Keratinocyte (primary cell): ENCODE measurements around the gene CCDC185.

Experiments used
- CTCF ChIP-seq, 3 experiments: IDR thresholded peaks in 1 of 3; conservative IDR thresholded peaks in 1 of 3; optimal IDR thresholded peaks in 1 of 3; 2 replicates in 2 of 3; 3 replicates in 1 of 3; pipeline versions ENCODE3 to v1.5.1; 2011; ENCODE audit warnings: low read length in 3 of 3, mild to moderate bottlenecking in 3 of 3, moderate library complexity in 2 of 3, control low read depth in 1 of 3, inconsistent platforms in 1 of 3; ENCODE audit not compliant: insufficient read depth in 2 of 3; ENCODE audit errors: extremely low read depth in 1 of 3
- EZH2 ChIP-seq: IDR thresholded peaks from one replicate; pipeline ENCODE4 v1.6.1; 2012; ENCODE audit warnings: inconsistent platforms, mild to moderate bottlenecking, low read length, moderate library complexity

GRCh38 chr1:223348439-223348838, 44.8 kb upstream of the CCDC185 start:
- TF ChIP-seq EZH2 (no peak), CTCF (optimal IDR thresholded peaks at IDR 0.05 in 1 of 3, IDR thresholded peaks at IDR 0.05 in 1 of 3, conservative IDR thresholded peaks at IDR 0.05 in 1 of 3; ENCODE audit: extremely low read depth in 1 of 3, insufficient read depth in 2 of 3, low read length in 3 of 3) (no peak)
